GM12801 (cell line): ENCODE data around the gene CBY1.

Experiments used
- CTCF ChIP-seq: IDR thresholded peaks from one replicate; pipeline ENCODE4 v1.5.1; 2011; ENCODE audit warnings: control low read depth; ENCODE audit not compliant: insufficient read length; ENCODE audit errors: extremely low read depth

The CBY1 gene

GRCh38 chr22:38713921-38714320 lies 57.5 kb downstream of the CBY1 start:
- TF ChIP-seq CTCF = no peak

GRCh38 chr22:38715176-38715764 lies 58.8 kb downstream of the CBY1 start:
- TF ChIP-seq CTCF = no peak

- TF ChIP-seq CTCF = no peak
Measured at GRCh38 chr22:38715852-38716251, 59.4 kb downstream of the CBY1 start.

GRCh38 chr22:38716271-38716670 lies 59.8 kb downstream of the CBY1 start:
- TF ChIP-seq CTCF = no peak

- TF ChIP-seq CTCF = no peak
Measured at GRCh38 chr22:38716826-38717225, 60.4 kb downstream of the CBY1 start.

- TF ChIP-seq CTCF = no peak
Measured at GRCh38 chr22:38717244-38717643, 60.8 kb downstream of the CBY1 start.

- TF ChIP-seq CTCF = no peak
Measured at GRCh38 chr22:38718414-38718813, 62.0 kb downstream of the CBY1 start.

- TF ChIP-seq CTCF = no peak
Measured at GRCh38 chr22:38719196-38719595, 62.8 kb downstream of the CBY1 start.
